AG08396 (cell line): ENCODE data around the gene CASZ1.
A peak's percentile ranks its signal among the peaks of the same experiment; 100 is the strongest.

Experiments used
- DNase-seq: peaks from one replicate; pipeline ENCODE4 v3.0.0; 2012; ENCODE audit warnings: low spot score, mixed read lengths

The CASZ1 gene

DNA sequence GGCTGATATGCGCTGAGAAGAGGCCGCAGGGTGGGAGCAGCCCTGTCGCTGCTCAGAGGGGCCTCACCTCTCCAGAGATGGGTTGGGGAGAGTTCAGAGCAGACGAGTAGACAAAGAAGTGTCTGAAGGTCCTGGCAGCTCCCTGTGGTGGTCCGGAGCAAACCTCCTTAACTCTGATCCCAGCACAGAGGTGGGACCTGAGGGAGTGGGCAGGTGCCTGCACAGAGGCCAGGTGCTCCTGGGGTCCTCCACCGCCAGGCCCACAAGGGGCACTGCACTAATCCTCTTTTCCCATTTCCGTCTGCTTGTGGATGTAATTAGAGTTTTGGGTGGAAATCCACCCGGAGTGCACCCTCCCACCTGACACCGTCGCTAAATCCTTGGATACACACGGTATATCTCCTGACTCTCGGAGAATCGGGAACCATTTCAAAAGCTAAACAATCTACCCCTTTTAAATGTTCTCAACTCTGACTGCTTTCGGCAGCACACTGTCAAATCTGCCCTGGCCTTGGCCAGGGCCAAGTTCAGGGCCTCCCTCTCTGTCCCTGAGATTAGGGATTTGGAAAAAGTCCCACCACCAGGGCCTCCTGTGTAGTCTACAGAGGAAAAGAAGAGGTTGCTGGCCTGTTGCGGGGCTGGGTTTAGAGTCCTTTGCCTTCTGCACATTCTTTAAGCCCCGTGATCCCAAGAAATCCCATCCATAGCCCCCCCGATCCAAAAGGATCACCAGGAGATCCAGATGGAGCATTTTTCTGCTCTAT lies 22.4 kb downstream of the CASZ1 start:
- DNase-seq, result no peak

DNA sequence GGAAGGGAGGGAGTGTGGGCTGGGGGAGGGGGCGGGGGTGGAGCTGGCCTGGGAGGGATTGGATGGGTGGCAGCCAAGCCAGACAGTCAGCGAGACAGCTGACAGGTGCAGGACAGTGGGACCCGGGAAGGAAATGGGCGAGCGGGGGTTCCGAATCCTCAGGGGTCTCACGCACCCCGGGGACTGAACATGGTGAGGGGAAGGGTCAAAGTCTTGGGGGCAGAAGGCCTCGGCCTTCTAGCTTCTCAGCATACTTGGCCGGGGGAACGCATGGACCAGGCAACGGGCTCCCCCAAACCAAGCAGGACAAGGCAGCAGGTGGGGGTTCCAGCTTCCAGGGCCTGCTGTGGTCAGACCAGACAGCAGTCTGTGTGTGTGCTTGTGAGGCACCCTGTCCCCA lies 23.1 kb downstream of the CASZ1 start:
- DNase-seq, result no peak

DNA sequence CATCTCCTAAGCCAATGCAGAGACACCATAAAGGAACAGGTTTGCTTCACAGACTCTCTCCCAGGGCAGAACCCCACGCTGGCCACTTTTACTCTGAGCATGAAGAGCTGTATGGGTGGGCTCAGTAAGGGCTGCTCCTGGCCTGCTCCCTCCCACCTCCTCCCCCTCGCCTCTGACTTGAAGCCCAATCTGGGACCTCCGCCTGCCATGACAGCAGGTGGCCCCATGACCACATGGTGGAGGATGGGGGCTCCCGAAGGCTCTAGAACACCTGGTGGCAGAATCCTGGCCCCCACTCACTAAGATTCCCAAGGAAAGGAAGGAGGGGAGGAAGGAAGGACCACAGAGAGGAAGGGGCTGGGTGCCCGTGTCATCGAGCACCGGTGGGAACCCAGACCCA lies 23.7 kb downstream of the CASZ1 start:
- no peak for DNase-seq

DNA sequence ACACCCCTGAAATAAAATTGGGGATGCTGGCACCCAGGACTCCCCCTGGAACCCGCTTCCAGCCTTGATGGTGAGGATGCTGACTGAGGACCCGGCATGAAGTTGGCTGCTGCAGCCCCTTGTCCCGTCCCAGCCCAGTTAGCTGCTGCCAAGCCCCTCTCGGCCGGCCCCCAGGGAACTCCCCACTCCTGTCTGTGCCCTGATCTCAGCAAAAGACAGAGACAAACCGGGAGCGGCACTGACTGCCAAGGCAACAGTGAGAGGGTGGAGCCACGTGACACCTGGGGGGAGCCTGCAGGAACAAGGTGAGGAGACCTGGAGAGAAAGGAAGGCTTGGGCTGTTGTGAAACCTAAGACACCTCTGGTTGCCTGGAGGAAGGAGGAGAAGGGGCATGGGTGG lies 24.7 kb downstream of the CASZ1 start:
- DNase-seq, result no peak

DNA sequence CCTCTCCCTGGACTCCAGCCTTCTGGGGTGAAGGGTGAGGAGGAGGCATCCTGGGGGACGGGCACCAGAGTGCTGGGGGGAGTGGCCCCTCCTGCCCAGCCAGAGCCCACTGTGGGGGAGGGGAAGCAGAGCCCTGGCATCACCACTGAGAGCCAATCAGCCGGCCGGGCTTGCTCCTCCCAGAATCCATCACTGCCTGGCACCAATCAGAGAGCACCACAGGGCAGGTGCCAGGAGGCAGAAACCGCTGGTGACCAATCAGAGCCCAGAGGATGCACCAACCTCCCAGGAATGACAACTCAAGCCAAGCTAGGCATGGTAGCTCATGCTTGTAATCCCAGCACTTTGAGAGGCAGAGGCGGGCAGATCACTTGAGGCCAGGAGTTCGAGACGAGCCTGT lies 27.9 kb downstream of the CASZ1 start:
- no peak for DNase-seq

DNA sequence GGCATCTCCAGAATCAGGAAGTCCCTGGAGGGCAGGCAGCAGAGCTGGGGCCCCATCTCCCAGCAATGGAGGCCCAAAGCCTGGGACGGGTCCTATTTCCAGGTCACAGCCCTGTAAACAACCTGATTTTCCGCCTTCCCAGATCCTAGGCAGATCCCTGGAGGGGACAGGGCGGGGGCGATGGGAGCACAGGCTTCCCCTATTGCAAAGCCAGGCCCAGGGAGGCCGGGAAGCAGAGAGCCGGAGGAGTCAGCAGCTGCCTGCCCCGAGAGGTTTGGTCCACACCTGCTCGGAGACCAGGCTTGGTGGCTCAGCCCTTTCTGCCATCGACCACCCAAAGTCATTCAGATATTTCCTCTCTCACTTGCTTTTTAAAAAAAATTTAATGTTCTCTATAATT lies 29.2 kb downstream of the CASZ1 start:
- no peak for DNase-seq

DNA sequence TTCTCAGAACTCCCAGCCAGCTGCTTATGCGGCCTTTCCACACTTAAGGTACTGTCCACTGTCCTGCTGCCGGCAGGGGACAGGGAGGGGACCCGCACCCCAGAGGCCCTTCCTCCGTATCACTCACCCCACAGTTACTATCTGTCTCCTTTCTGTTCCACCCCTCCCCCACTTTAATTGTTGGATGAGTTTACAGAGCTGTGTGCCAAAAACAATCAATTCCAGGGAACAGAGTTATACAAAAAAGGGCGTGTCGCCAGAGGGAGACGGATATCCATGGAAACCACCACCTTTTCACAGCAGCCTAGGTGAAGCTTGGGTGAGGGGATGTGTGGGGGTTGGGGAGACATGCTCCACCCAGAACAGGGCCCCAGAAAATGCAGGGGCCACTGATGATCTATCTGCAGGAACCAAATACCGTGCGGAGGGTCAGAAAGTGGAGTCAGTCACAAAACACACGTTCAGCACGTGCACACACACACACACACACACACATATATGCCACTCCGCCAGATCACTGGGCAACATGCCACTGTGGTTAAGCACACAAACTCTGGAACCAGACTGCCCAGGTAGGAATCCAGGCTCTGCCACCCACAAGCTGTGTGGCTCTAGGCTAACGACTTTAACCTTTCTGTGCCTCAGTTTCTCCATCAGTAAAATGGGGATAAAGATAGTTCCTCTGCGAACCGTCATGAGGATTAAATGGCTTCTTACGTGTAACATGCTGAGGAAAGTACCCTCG lies 30.5 kb downstream of the CASZ1 start:
- no peak for DNase-seq

DNA sequence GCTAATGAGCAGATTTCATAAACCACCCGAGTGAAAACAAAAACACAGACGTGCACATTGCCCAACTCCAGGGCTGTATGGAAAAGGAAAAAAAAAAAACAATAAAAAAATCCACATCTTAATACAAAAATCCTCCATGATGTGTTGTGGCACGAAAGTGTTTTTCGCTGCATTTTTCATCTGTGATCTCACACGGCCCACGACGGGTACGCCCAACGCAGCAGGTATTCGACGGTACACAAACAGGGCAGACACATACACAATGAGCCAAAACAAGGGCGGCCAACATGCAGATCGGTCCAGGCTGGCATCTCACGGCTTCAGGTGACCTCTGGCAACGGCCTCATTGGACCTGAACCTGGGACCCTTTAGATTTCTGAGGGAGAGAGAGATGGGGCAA lies 31.1 kb downstream of the CASZ1 start:
- no peak for DNase-seq

DNA sequence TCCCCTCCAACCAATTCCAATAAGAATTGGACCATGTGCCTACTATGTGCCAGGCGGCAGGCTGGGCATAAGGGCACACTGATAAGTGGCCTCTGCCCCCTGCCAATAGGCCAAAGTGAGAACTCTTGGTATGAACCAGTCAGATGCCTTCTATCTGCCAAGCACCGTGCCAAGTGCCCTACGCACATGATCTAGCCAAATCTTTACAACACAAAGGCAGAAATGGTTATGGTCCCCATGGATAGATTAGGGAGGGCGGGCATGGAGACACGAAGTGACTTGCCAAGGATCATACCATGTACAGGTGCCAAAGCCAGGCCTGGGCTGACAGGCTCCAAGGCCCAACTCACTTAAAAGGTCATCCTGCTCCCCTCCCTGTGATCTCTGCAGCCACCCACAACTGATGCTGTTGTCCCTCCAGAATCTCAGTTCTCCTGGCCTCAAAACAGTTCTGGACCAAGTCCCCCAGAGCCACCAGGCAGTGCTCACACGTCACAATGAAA lies 32.1 kb downstream of the CASZ1 start:
- DNase-seq, result no peak

DNA sequence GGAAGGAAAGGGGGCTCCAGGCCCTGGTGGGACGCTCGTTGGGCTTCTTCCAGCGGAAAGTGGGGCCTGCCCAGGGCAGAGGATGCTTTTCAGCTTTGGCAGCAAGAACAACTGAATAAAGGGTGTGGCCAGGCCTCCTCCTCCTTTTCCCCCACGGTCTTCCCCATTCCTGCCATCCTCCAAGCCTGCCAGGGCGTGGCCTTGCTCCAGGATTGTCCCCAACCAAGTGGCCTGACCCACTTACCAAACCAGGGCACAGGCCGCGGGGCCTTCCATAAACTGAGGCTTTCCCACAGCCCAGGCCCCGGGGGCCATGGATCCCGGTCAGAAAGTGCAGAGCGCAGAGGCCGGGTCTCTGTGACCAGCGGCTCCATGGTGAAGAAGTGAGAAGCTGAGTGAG lies 33.6 kb downstream of the CASZ1 start:
- no peak for DNase-seq

DNA sequence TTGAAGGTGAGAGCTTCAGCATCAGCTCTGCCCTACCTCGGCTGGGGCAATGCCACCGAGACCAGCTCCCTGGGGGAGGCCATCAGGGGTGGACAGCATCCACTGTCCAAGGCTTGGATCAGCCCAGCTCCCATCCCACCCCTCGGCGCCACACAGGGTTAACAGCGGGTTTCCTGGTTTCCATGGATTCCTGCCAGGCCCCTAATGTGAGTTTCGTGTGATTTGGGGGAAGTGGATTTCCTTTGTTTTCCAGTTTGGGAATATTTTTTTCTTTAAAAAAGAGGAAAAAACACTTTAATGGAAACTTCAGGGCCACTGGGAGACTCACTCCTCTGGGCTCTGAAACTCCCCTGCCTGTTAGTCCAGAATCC lies 34.3 kb downstream of the CASZ1 start:
- DNase-seq, result no peak

DNA sequence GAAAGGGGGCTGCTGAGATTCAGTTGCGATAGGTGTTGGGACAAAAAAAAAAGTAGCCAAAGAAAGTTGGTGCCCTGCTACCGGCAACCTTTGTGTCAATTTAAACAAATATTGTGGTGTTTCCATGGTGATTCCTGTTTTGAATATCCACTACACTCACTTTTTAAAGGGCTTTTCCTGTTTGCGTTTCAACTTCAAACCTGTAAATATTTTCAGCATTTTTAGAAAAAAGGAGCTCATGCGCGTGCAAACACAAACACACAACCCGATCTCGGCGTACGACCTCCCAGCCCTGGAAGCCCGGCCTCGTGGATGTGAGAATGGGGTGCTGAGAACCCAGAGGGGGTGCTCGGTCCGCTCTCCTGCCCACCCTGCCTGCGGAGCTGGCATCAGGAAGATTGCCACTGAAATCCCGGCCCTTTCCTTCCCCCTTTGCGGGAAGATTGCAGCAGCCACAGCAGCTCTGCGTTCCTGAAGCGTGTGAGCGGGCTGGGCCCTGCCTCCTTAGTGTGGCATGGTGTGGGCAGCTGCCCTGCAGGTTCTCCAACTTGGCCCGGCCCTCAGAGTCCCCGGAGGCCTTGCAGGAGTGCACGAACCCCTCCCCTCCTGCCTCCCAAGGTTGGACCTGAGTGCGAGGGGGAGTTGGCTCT lies 34.8 kb downstream of the CASZ1 start:
- DNase-seq, result no peak

DNA sequence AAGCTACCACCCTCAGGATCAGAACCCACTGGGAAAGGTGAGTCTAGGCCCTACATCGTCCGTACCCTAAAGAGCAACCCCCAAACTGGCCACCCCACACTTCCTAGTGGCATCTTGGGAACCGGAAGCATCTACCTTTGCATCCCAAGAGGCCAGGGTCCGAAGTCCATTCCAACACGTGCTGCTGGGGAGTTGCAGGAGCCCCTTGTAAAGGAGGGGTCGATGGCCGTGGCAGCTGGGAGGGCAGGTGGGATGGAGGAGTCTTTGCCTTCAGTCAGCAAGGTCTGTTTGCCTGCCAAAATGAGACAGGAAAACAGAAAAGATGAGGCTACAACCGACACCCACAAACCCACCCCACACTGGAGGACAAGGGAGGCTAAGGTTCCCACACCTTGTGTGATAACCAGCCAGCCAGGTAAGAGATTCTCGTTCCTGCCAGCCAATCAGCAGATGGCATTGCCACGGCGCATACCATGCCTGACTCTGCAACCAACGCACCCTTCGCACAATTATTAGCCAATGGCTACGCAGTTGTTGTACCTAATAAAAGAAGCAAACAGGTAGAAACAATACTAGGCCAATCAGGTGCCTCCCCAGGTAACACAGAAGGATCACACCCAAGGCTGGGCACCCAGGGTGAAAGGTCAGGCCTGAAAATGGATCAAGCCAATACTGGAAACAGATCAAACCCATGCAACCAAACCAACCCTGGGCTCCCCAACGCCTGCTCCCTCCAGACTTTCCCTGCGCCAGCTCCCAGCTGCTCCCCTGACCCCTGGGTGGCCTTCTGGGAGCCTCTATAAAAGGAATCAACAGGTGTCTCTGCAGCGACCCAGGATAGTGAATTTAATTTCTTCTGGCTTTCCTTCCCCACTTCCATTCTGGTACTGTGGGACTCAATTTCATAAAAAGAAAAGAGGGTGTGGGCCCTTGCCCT lies 35.6 kb downstream of the CASZ1 start:
- DNase-seq, result no peak

DNA sequence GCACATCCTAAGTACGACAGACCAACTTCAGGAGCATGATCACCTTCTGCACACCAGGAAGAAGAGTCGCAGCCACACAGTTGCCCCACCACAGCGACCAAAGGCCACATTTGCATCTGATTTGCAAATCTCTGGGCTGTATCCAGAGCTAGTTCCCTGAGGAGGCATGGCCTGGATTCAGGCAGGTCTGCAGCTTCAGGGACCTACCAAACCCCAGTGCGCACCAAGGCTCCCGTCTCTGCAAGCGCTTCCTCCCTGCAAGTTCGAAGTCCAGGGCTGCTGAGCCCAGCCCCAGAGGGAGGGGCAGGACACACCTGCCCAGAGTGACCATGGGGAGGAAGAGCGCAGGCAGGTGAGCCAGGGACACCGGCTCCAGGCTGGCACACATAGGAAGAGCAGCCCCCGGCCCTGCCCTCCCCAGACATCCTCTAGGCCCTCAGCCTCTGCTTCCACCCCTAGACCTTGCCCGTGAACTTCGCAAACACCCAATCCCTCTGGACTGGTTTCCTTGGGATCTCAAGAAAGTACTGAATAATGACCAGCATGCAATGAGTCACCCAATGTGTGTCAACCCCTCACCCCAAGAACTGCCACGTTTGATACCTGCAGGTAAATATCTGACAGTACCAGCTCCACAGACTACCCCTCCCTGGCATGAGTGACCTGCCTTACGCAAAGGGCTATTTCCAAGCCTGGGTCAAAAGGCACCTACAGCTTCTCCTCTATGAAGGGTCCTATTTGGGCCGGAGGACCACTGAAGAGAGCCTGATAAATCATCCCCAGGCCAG lies 36.8 kb downstream of the CASZ1 start:
- no peak for DNase-seq

DNA sequence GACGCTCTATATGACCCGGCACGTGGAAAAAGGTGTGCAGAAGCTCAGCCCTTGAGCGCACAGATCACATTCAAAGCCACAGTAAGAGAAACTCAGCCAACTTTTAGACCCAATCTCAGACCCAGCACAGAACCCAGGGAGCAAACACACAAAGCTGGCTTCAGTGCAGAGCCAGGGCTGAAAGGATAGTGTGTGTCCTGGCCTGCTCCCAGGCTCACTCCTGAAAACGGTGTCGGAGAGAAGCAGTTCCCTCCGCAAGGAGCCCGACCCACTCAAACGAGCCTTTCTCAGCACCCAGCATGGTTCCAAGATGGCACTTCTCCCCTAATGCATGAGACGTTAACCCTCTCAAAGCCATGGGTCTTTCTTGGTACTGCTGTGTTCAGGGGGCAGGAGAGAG lies 39.6 kb downstream of the CASZ1 start:
- no peak for DNase-seq

DNA sequence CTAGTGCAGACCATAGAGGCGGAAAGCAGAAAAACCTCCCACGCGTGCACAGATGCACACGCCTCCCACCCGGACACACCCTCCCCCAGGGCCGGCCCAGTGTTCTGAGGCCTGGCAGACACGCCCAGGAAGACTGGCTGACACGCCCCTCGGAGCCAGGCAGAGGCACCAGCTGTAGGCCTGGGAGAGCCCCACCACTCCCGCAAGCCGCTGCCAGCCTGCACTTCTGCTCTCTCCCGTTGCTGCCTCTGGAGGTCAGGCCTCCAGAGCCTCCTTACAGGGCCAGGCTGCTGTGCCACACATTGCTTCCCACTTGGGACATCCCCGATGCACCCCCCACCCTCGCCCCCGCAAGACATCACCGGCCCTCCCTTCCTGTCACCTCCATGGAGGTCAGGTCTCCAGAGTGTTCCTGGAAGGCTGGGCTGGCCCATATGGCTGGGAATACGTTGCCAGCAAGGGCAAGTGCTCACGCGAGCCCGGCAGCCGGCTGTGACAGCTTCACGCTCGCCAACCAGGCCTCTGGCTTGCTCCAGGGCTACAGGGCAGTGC lies 40.4 kb downstream of the CASZ1 start:
- DNase-seq, result peak; percentile 46

DNA sequence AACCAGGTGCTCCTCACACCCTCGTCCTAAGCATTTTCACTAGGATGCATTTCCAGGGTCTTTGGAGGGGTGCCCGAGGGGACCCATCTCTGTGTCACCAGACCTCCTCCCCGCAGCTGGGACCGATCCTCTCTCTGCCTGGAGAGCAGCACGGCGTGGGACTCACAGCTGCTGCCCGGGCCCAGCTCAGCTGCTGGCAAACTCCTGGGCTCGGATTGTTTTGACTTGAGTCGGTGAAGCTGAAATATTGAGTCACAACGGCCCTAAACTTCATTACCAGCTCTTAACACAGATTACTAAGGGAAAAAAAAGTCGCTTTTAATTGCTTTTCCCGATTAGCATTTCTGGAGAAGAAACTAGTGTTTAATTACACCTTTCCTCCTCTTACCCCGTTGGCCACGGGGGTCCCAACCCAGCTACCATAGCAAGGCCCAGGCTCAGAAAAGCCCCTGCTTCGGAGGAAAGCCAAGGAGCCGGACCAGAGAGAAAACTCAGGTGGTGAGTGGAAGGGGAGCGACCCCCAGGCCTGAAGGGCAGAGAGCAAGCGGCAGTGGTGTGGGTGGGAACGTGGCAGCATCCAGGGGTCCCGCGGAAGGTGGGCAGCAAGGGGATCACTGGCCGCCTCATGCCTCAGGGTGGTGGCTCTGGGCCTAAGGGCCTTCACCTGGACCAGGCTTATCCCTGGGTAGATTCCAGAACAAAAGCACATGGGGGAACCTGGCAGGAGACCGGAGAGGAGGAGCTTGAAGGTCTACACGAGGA lies 41.7 kb downstream of the CASZ1 start:
- DNase-seq, result peak; percentile 54

DNA sequence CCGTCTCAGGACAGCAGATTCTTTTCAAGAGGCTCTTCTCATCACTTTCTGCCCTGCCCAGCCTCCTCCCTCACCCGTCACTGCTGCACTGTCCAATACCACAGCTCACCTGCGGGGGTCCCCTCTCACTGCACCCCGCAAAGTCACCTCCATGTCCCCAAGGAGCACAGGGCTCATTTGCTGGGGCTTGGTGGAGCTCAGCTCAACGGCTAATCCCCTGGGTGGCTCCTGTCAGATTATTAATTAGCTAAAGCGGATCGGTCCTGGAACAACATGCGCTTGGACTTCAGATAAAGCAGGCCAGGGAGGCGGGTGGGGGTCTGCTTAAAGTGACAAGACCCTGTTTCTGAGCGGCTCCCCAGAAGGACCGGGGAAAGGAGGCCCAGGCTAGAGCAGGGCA lies 43.1 kb downstream of the CASZ1 start:
- no peak for DNase-seq

DNA sequence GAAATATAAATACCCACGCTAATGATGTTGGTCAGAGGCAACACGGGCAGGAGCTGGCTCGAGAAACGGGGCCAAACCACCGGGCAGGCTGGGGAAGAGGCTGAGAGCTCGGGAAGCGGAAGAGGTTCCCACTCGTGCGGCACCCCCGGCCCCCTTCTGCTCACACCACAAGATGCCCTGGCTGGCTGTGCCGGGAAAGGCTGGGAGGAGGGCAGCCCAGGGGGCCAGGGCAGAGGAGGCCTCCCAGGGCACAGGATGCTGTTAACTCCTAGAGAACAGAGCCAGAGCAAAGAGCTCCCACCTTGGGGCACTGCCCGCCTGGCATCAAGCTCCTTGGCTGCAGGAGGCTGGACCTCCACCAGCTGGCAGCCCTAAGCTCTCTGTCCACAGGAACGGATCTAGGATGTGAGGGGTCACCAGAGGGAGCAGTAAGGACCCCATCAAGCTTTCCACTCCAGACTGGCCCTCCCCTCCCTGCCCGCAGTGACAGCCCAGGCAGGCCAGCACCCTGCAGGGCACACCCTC lies 44.8 kb downstream of the CASZ1 start:
- no peak for DNase-seq

DNA sequence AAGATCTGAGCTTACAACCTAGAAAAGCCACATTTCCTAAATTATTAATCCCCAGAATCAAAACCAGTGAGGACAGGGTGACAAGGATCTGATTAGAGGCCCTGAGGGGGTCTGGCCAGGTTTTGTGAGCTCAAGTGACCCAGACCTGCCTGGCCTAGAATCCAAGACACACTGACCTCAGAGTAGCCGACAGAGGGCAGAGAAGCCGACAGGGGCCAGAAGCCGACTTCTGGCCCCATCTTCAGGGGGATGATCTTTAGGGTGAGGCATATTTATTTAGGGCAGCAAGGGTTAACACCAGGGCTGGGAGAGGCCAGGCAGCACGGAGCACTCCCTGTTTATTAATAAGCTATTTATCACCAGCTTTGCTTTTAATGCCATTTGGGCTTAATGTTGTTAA lies 45.3 kb downstream of the CASZ1 start:
- no peak for DNase-seq
